IgD-negative memory B cell (primary cell): ENCODE measurements around the gene CGNL1. TPM values are rescaled to one million over a fixed set of nuclear protein-coding genes. Genes with fewer than 3 reads are reported as not detected.

ENCODE experiments used
- H3K27ac Mint-ChIP-seq, 3 donors: one replicate each; pipeline ENCODE4 v1.8.0; 2020 to 2022; ENCODE audit warnings: mild to moderate bottlenecking in 3 of 3, mixed read lengths in 3 of 3, moderate library complexity in 1 of 3
- H3K27me3 Mint-ChIP-seq: one replicate; pipeline ENCODE4 v1.8.0; 2021; ENCODE audit warnings: mixed read lengths
- H3K36me3 Mint-ChIP-seq: one replicate; pipeline ENCODE4 v1.8.0; 2020; ENCODE audit warnings: mild to moderate bottlenecking, mixed read lengths
- H3K4me1 Mint-ChIP-seq, 3 donors: one replicate each; pipeline ENCODE4 v1.8.0; 2020 to 2022; ENCODE audit warnings: mixed read lengths in 3 of 3, mild to moderate bottlenecking in 1 of 3
- H3K4me3 Mint-ChIP-seq, 4 donors: one replicate each; pipeline ENCODE4 v1.8.0; 2020 to 2022; ENCODE audit warnings: mild to moderate bottlenecking in 4 of 4, mixed read lengths in 4 of 4, moderate library complexity in 3 of 4
- H3K9me3 Mint-ChIP-seq, 3 donors: one replicate each; pipeline ENCODE4 v1.8.0; 2020 to 2021; ENCODE audit warnings: mixed read lengths in 3 of 3, mild to moderate bottlenecking in 1 of 3
- polyA plus RNA-seq: library from polyadenylated mRNA; unstranded; fragments of 300-500 nt; fragmentation: Illumina TruSeq; gene quantifications from one replicate; pipeline ENCODE4 v1.2.3, GENCODE V29; 2021

CGNL1 gene
- polyA plus RNA-seq, 1 donor from 2014 or later = 0.16 TPM

GRCh38 chr15:57437564-57437963, 61.3 kb downstream of the CGNL1 start:
- Mint-ChIP-seq H3K4me3 (no peak overlapping the region), H3K4me1 (peaks cover 0 to 4% (median 3%) of the 10 kb centered on the region in 3 donors), H3K9me3 (no peaks in the 10 kb centered on the region), H3K36me3 (no peaks in the 10 kb centered on the region), H3K27me3 (peaks cover 10% of the 10 kb centered on the region), H3K27ac (no peak overlapping the region)

- no peaks in the 10 kb centered on the region for H3K9me3 Mint-ChIP-seq
- H3K4me1 Mint-ChIP-seq = peaks cover 0 to 4% (median 3%) of the 10 kb centered on the region in 3 donors
- H3K27me3 Mint-ChIP-seq = peaks cover 10% of the 10 kb centered on the region
- no peak overlapping the region for H3K4me3 Mint-ChIP-seq
- H3K36me3 Mint-ChIP-seq = no peaks in the 10 kb centered on the region
- no peak overlapping the region for H3K27ac Mint-ChIP-seq
Measured at GRCh38 chr15:57438166-57438565, 61.9 kb downstream of the CGNL1 start.

- H3K4me1 Mint-ChIP-seq = peaks cover 0 to 4% (median 3%) of the 10 kb centered on the region in 3 donors
- H3K36me3 Mint-ChIP-seq = no peaks in the 10 kb centered on the region
- H3K27ac Mint-ChIP-seq = no peak overlapping the region
- peaks cover 6% of the 10 kb centered on the region for H3K27me3 Mint-ChIP-seq
- no peaks in the 10 kb centered on the region for H3K9me3 Mint-ChIP-seq
- no peak overlapping the region for H3K4me3 Mint-ChIP-seq
Measured at GRCh38 chr15:57439128-57440027, 63.1 kb downstream of the CGNL1 start.

GRCh38 chr15:57440167-57440566, 63.9 kb downstream of the CGNL1 start:
- Mint-ChIP-seq H3K36me3 (no peaks in the 10 kb centered on the region), H3K9me3 (no peaks in the 10 kb centered on the region), H3K27ac (no peak overlapping the region), H3K27me3 (peaks cover 5% of the 10 kb centered on the region), H3K4me1 (peaks cover 0 to 4% (median 3%) of the 10 kb centered on the region in 3 donors), H3K4me3 (no peak overlapping the region)

- Mint-ChIP-seq H3K27me3 (peaks cover 5% of the 10 kb centered on the region), H3K9me3 (no peaks in the 10 kb centered on the region)
Measured at GRCh38 chr15:57440799-57441198, 64.5 kb downstream of the CGNL1 start.

GRCh38 chr15:57442335-57442734, 66.0 kb downstream of the CGNL1 start:
- Mint-ChIP-seq H3K36me3 (no peaks in the 10 kb centered on the region), H3K9me3 (no peaks in the 10 kb centered on the region), H3K27me3 (peaks cover 4% of the 10 kb centered on the region), H3K4me3 (no peak overlapping the region), H3K4me1 (peaks cover 0 to 4% (median 3%) of the 10 kb centered on the region in 3 donors), H3K27ac (no peak overlapping the region)

More at GRCh38 chr15:57440799-57441198, 64.5 kb downstream of the CGNL1 start:
- no peaks in the 10 kb centered on the region for H3K36me3 Mint-ChIP-seq
- H3K4me3 Mint-ChIP-seq = no peak overlapping the region
- no peak overlapping the region for H3K27ac Mint-ChIP-seq
- peaks cover 0 to 4% (median 3%) of the 10 kb centered on the region in 3 donors for H3K4me1 Mint-ChIP-seq

- Mint-ChIP-seq H3K4me1 (peaks cover 0 to 4% (median 3%) of the 10 kb centered on the region in 3 donors), H3K36me3 (no peaks in the 10 kb centered on the region), H3K9me3 (peaks cover 0 to 2% (median 0%) of the 10 kb centered on the region in 3 donors), H3K27me3 (peaks cover 4% of the 10 kb centered on the region), H3K4me3 (no peak overlapping the region), H3K27ac (no peak overlapping the region)
Measured at GRCh38 chr15:57443486-57443885, 67.2 kb downstream of the CGNL1 start.

GRCh38 chr15:57444877-57445513, 68.7 kb downstream of the CGNL1 start:
- Mint-ChIP-seq H3K4me1 (peaks cover 0 to 4% (median 3%) of the 10 kb centered on the region in 3 donors), H3K36me3 (no peaks in the 10 kb centered on the region), H3K4me3 (no peak overlapping the region), H3K27me3 (peaks cover 8% of the 10 kb centered on the region), H3K27ac (no peak overlapping the region), H3K9me3 (peaks cover 0 to 3% (median 0%) of the 10 kb centered on the region in 3 donors)

GRCh38 chr15:57445872-57446271, 69.6 kb downstream of the CGNL1 start:
- H3K9me3 Mint-ChIP-seq = peaks cover 0 to 3% (median 0%) of the 10 kb centered on the region in 3 donors

GRCh38 chr15:57446393-57446792, 70.1 kb downstream of the CGNL1 start:
- H3K36me3 Mint-ChIP-seq = no peaks in the 10 kb centered on the region
- peaks cover 8% of the 10 kb centered on the region for H3K27me3 Mint-ChIP-seq
- H3K9me3 Mint-ChIP-seq = peaks cover 0 to 3% (median 0%) of the 10 kb centered on the region in 3 donors
- H3K4me3 Mint-ChIP-seq = no peak overlapping the region
- no peak overlapping the region for H3K27ac Mint-ChIP-seq
- no peaks in the 10 kb centered on the region for H3K4me1 Mint-ChIP-seq

More at GRCh38 chr15:57445872-57446271, 69.6 kb downstream of the CGNL1 start:
- Mint-ChIP-seq H3K27me3 (peaks cover 8% of the 10 kb centered on the region), H3K27ac (no peak overlapping the region), H3K36me3 (no peaks in the 10 kb centered on the region), H3K4me1 (peaks cover 0 to 2% (median 2%) of the 10 kb centered on the region in 3 donors), H3K4me3 (no peak overlapping the region)

- Mint-ChIP-seq H3K4me3 (no peak overlapping the region), H3K36me3 (no peaks in the 10 kb centered on the region), H3K4me1 (no peaks in the 10 kb centered on the region), H3K27me3 (peaks cover 4% of the 10 kb centered on the region), H3K27ac (peak overlapping the region in 1 of 3 donors; percentile 1), H3K9me3 (peaks cover 0 to 3% (median 0%) of the 10 kb centered on the region in 3 donors)
Measured at GRCh38 chr15:57451555-57451954, 75.2 kb downstream of the CGNL1 start.

GRCh38 chr15:57452090-57452754, 75.9 kb downstream of the CGNL1 start:
- Mint-ChIP-seq H3K36me3 (no peaks in the 10 kb centered on the region), H3K4me1 (no peaks in the 10 kb centered on the region), H3K27me3 (peaks cover 4% of the 10 kb centered on the region), H3K9me3 (peaks cover 0 to 3% (median 0%) of the 10 kb centered on the region in 3 donors), H3K27ac (no peak overlapping the region), H3K4me3 (no peak overlapping the region)

GRCh38 chr15:57455929-57456328, 79.6 kb downstream of the CGNL1 start:
- Mint-ChIP-seq H3K36me3 (no peaks in the 10 kb centered on the region), H3K4me3 (no peak overlapping the region), H3K27ac (no peak overlapping the region), H3K9me3 (no peaks in the 10 kb centered on the region), H3K4me1 (no peaks in the 10 kb centered on the region), H3K27me3 (no peaks in the 10 kb centered on the region)

GRCh38 chr15:57456559-57456958, 80.3 kb downstream of the CGNL1 start:
- H3K4me3 Mint-ChIP-seq = no peak overlapping the region
- H3K4me1 Mint-ChIP-seq = no peaks in the 10 kb centered on the region
- no peaks in the 10 kb centered on the region for H3K36me3 Mint-ChIP-seq
- H3K27me3 Mint-ChIP-seq = no peaks in the 10 kb centered on the region
- H3K27ac Mint-ChIP-seq = no peak overlapping the region
- no peaks in the 10 kb centered on the region for H3K9me3 Mint-ChIP-seq

GRCh38 chr15:57457726-57458125, 81.4 kb downstream of the CGNL1 start:
- Mint-ChIP-seq H3K4me3 (no peak overlapping the region), H3K27me3 (no peaks in the 10 kb centered on the region), H3K4me1 (no peaks in the 10 kb centered on the region), H3K9me3 (no peaks in the 10 kb centered on the region), H3K36me3 (no peaks in the 10 kb centered on the region), H3K27ac (no peak overlapping the region)
